HG02588 (cell line): ENCODE results near the gene CD300E.
"Not testable (repeated sequence)": the region's sequence is repeated elsewhere in the genome, so short reads cannot be mapped to it uniquely, and the experiment has no call there.

Source experiments
- ATAC-seq: cut with Tn5 transposase; IDR thresholded peaks from one replicate; pipeline ENCODE4 v1.9.1; 2021; ENCODE audit warnings: mild to moderate bottlenecking, moderate library complexity; ENCODE audit not compliant: unreplicated experiment

The CD300E gene

DNA sequence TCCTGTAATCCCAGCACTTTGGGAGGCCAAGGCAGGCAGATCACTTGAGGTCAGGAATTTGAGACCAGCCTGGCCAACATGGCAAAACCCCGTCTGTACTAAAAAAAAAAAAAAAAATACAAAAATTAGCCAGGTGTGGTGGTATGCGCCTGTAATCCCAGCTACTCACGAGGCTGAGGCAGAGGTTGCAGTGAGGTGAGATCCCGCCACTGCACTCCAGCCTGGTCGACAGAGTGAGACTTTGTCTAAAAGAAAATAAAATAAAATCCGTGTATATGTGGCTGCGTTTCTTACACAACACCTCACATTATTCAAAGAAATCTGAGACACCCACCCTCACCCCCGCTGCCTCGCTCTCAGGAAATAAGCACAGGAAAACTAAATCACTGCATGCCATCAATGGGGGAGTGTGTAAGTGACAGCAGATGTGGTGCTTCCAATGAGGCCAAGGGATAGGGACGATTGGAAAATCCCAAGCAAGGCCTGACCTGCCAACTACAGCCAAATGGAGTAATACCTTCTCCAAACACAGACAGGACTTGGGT lies 13.1 kb upstream of the CD300E start:
- ATAC-seq: not testable (repeated sequence)

- ATAC-seq: no peak
These were observed 11.9 kb upstream of the CD300E start for GRCh38 chr17:74635418-74635817.

DNA sequence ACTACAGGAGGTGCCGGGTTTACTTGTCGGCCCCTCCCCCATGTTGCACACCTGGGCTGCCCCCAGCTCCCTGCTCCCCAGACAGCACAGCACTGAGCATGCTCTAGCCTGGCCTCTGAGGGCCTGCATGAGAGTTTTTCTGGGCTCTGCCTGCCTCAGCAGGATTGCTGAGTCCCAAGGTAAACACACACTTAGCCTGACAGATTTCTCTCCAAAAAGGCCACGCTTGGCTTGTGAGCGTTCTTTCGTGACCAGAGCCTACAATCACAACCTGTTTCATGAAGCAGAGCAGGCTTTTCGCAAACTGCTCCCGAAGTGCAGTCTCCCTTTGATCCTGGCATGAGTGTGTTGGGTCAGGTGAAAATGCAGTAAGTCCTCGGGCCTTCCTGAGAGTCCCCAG lies 9.8 kb upstream of the CD300E start:
- no peak for ATAC-seq

GRCh38 chr17:74632617-74633016 lies 9.1 kb upstream of the CD300E start:
- ATAC-seq: no peak

DNA sequence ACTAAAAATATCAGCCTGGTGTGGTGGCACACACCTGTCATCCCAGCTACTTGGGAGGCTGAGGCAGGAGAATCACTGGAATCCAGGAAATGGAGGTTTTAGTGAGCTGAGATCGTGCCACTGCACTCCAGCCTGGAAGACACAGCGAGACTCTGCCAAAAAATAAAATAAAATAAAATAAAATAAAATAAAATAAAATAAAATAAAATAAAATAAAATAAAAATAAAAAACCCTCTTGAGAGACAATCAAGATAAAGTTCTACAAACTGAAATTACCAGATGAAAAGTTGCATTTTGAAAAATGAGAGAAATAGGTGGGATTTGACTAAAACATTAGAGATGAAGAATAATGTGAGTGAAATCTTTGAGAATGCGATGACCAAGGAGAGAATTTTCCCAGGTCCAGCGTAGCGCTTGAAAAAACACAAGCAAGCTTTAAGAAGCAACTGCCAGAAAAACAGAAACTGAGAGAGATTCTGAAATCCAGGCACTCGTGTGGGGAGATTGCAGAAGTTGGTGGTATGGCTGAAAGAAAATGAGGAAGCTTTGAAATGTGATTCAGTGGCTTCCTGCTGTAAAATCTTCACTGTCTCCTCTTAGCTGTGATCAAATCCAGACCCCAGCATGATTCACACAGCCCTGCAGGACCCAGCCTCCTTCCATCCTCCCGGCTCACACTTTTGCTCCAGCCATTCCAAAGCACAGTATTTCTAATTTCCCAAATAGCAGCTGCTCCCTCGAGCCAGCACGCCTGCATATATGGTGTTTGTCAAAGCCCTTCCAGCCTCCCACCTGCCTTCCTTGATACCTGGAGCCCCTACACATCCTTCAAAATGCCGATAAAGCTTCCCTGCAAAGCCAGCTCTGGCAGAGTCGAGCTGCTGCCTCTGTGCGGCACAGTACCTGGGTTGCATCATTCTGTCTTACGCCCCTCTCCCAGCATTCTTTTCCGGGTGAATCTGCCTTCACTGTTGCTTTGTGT lies 8.2 kb upstream of the CD300E start:
- no peak for ATAC-seq

- not testable (repeated sequence) for ATAC-seq
These were observed 6.7 kb upstream of the CD300E start for GRCh38 chr17:74630251-74630650.

GRCh38 chr17:74625661-74626060 lies 2.1 kb upstream of the CD300E start:
- no peak for ATAC-seq

DNA sequence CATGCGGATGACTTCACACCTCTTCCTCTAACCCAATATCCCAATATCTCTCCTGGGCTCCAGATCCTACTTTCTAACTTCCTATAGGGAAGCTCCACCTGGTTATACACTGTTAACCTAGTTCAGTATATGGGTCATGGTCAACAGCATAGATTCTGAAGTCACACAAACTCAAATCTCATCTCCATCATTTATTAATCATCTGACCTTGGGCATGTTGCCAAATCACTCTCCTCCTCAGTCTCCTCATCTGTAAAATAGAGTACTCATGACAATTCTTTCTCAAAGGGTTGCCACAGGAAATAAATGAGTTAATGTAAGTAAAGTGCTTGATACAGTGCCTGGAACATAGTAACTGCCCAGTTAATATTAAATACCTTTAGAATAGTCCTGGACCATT lies 593 bp upstream of the CD300E start:
- ATAC-seq: no peak

- no peak for ATAC-seq
These were observed 4.4 kb downstream of the CD300E start for GRCh38 chr17:74619077-74619673.

DNA sequence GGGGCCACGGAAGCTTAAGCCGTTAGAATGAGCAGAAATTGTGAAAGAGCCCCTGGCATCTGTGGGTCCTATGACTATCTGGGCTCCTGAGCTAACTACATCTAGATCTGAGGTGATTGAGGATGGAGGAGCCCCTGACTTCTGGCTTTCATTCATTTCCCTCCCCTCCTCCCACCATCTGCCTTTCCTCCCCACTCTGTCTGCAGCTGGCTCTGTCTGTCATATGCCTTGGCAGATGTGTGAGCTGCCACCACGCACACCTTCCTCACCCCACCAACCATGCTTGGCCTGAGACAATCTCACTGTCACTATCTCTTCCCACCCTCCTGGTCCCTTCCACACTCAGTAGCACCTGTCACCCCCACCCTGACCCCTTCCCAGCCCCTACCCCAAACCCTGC lies 5.1 kb downstream of the CD300E start:
- no peak for ATAC-seq

DNA sequence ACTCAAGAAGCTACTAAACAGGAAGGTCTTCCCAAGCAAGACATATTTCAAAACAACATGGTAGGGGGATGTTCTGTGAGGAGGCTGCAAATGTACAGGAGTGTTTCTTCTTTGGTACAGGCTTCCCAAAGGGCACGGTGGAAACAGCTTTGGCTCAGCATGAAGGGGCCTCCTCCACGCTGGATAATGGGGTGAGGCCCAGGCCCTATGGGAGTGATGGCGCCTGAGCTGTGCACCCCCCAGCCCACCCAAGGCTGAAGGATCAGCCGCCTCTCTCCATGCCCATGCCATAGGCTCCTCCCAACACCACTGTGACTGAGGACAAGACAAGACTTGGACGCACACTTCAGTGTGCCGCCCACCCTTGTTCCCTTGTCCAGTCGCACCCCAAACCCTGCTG lies 6.8 kb downstream of the CD300E start:
- ATAC-seq: no peak

GRCh38 chr17:74612046-74612445 lies 11.5 kb downstream of the CD300E start:
- ATAC-seq: no peak

GRCh38 chr17:74610108-74610507 lies 13.4 kb downstream of the CD300E start:
- no peak for ATAC-seq

DNA sequence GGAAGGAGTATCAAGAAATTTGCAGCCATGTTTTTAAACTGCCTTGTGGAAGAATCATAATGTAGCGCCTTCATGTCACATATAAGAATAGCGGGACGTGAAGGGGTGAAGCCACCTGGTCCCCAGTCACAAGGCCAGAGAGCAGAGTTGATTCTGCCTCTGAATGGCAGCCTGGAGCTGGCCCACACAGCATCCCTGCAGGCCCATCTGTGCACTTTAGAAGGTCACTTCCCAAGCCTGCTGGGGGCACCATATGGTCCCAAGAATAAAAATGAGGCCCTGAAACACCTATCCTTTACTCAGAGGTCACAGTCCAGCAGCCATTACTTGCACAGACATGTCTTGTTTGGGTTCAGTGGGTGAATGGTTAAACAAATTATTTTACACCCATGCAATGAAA lies 15.0 kb downstream of the CD300E start:
- ATAC-seq: no peak

DNA sequence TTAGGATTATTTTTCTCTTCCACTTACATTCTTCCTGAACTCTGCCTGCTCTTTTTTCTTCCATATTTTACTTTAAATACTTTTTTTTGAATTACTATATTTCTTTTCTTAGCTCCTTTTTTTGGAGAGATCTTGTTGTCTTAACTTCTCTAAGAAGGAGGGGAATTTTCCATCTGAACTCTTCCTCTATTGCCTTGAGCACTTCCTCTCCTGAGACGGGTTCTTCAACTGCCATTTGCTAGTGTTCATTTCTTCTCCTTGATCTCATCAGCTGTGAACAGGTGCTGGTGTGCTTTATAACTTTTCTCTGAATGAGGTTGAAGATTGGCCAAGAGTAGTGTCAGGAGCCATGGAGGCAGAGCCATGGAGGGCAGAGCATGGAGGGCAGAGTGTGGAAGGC lies 16.3 kb downstream of the CD300E start:
- no peak for ATAC-seq

- no peak for ATAC-seq
These were observed 17.5 kb downstream of the CD300E start for GRCh38 chr17:74606050-74606449.

DNA sequence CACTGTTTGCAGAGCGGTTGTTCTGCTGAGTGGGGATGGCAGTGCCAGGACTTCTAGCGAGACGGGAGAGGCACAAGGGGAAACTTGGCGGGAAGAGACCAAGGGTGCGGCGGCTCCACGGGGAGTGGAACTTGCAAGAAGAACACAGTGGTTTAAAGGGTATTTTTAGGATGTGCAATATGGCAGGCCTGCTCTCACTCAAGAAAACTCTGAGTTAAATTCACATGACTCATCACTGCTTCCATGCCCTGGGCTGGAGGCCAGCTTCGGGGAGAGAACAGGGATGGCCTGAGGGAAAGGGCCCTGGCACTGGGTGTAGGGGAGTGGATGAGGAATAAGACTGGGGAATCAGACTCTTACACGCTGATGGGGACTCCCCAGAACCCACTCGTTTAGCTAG lies 18.2 kb downstream of the CD300E start:
- no peak for ATAC-seq

DNA sequence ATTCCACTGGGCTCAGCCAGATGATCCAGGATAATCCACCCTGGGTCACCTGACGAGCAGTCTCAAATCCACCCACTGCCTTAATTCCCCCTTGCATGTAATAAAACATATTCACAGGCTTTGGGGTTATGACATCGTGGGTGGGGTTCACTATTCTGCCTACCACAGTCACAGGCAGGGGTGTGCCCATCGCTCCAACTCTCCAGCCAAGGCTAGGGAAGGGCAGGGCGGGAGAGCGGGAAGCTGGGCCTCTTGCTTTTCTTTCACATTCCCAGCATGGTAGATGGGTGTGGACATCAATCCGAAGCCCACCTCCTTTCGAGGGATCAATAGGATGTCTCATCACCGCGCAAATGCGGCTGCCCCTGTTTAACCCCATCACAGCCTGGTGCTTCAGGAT lies 18.8 kb downstream of the CD300E start:
- ATAC-seq: no peak

- no peak for ATAC-seq
These were observed 19.3 kb downstream of the CD300E start for GRCh38 chr17:74604200-74604599.

DNA sequence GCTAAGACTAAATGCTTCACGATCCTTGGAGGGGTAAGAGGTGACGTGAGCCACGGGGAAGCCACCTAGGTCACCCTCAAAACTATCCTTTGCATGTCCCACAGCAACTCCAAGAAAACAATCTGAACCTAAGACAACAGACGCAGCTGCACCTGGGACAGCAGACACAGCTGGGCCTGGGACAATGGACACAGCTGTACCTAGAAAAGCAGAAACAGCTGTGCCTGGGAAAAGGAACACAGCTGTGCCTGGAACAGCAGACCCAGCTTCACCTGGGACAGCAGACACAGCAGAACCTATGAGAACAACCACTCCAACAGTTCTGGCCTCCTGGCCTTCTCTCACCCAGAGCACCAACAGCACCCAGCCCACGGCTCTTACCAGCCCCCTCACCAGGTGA lies 19.8 kb downstream of the CD300E start:
- ATAC-seq: no peak

- no peak for ATAC-seq
These were observed 20.4 kb downstream of the CD300E start for GRCh38 chr17:74603037-74603635.
